ENCODE measurements around the gene TASP1.

Gene TASP1

DNA sequence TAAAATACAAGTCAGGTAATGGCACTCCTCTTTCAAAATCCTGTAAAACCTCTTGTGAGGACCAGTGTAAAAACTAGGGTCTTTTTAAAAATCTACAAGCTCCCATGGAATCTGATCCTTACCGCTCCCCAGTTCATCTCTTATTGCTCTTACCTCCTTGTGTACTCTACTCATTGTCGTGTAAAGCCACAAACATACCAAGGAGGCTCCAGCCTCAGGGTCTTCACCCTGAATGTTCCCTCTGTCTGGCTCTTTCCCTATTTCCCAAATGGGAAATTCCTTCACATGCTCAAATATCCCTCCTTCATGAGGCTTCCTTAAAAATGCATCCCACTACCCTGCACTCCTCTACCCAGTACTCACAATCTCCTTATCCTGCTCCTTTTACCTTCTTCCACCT, 67.1 kb downstream of the TASP1 start:
- DNase-seq (ENCODE audit: low read depth in 2 of 2): no peak

DNA sequence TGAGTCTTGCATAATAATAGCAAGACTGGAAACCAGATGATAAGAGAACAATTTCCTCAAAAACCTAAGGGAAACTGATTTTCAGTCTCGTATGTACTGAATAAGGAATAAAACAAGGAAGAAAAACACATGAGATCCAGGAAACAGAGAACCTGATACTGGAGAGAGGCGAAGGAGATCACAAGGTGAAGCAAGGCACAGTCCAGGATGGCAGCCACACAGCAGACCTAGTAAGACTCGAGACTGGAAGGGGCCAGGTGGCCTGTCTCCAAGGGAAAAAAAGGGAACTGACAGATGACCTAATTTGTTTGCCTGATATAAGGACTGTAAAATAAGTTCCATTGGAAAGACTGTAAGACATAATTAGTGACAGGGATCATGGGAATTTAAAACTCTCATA, 71.1 kb downstream of the TASP1 start:
- DNase-seq (ENCODE audit: low read depth in 2 of 2): no peak

DNA sequence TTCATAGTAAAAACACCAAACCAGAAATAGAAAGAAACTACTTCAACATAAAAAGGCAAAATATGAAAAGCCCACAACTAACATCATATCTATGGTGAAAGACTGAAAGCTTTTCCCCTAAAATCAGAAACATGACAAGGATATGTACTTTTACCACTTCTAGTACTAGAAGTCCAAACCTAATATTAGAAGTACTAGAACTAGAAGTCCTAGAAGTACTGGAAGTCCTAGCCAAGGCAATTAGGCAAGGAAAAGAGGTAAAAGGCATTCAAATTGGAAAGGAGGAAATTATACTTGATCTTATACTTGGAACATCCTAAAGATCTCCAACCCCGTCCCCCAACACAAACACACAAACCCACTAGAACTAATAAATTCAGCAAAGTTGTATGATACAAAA, 74.9 kb downstream of the TASP1 start:
- no peak for DNase-seq (ENCODE audit: low read depth in 2 of 2)

DNA sequence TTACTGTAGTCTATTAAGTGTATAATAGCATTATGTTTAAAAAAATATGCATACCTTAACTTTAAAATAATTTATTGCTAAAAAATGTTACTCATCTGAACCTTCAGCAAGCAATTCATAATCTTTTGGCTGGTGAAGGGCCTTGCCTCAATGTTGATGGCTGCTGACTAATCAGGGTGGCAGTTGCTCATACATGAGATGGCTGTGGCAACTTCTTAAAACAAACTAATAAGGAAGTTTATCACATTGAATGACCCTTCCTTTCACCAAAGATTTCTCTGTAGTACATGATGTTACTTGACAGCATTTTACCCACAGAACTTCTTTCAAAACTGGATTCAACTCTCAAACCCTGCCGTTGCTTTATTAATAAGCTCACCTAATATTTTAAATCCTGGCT, 84.0 kb downstream of the TASP1 start:
- DNase-seq (ENCODE audit: low read depth in 2 of 2): no peak

DNA sequence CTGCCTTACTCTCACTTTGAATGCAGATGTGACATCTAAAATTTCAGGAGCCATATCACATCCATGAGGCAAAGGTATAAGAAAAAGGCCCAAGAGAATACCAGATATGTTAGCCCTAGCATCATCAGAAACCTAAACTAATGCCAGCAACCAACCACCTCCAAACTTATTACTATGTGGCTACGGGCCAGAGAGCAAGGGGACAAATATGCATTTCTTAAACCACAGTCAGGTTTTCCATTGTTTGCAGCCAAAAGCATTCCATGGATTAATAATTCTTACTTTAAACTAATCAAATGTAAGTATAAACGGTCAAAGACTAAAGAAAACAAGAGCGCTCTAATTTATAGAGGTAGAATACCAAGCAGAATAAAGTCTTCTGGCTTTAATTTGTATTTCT, 84.7 kb downstream of the TASP1 start:
- no peak for DNase-seq (ENCODE audit: low read depth in 2 of 2)

DNA sequence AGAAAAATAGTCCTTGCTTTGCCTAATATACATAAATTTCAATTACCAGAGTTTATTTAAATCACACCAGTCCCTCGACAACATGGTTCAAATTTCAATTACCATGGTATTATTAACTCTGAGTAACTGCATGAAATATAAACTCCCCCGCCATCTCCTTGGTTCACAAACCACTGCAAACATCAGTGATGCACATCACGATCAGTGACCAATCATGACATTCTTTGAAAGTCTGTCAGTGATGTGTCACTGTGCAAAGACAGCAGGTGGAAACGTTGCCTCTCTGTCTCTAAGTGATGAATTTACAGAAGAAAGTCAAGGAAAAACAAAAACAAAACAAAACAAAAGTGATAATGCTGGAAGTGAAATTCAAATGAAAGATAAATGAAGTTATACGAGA, 86.7 kb downstream of the TASP1 start:
- no peak for DNase-seq (ENCODE audit: low read depth in 2 of 2)

DNA sequence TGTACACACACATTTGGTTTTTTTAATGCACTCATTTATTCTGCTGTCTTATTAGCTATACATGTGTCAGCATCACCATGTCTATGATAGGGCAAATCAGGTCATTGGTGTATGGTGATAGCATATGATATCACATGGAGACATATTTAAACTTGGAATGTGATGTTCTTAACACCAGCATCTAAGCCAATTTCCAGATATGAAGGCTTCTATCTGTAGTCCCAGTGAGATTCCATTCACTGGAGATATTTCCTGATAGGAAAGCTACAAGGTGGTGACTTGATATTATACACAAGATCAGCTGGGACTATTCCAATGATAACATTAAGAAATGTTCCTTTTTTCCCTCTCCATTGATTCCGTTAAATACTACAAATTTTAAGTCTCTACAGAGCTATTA, 89.3 kb downstream of the TASP1 start:
- no peak for DNase-seq (ENCODE audit: low read depth in 2 of 2)

DNA sequence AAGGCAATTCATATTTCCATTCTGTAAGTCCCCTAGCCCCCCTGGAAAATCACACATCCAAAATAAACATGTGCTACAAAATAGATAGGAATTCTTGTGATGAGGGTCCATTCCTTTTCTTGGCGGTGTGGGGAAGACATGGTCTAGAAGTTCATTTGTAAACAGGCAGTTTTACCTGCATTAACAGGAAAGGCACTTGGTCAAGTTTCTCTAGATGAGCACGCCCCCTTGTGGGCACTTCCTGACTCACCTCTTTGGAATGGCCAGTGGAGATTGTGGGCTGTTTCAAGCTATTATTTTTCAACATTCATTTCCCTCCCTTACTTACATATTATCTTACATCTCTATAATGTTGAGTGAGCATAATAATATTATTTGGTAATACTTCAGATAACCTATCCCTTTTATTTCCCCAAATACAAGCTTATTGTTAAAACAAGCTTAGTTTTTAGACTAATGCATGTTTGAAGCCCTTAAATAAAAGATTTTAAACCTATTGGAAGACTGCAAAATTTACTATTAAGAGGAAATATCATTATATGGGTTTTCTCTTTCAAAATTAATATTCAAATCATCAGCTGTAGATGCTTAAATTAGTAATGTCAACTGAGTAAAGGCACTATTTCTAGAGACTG, 92.1 kb downstream of the TASP1 start:
- peak; percentile 62 to 69 for DNase-seq (ENCODE audit: low read depth in 2 of 2)

DNA sequence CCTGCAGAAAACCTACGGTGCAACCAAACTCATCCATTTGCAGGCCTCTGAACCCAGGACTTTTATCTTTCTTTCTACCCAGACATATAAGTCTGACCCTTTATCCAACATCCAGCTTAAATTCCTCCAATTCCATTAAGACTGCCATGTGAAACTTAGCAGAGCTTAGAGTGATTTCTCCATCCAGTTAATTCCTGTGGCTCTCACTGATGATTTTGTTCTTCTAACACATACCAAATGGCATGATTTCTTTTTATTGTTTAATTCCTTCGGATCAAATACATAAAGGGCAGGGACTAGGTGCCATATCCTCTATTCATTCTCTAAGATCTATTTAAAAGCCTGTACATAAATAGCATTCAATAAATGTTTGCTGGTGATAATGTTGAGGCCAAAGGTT, 92.9 kb downstream of the TASP1 start:
- DNase-seq (ENCODE audit: low read depth in 2 of 2): no peak

DNA sequence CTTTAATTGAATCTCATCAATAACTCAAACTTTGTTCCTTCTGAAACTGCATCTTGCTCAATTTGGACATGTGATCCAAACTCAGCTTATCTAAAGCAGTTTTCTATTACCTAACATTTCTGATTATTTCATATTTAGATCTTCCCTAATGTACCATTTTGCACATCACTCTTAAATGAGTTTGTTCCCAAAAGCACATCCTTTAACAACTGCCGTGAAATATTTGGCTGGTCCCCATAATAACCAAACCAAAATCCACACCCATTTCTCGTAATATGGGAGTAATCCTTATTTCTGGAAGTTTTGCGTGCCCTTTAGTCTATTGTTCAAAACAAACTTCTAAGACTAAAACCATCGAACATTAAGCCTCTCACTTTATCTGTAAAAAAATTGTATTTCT, 94.9 kb downstream of the TASP1 start:
- DNase-seq (ENCODE audit: low read depth in 2 of 2): no peak

DNA sequence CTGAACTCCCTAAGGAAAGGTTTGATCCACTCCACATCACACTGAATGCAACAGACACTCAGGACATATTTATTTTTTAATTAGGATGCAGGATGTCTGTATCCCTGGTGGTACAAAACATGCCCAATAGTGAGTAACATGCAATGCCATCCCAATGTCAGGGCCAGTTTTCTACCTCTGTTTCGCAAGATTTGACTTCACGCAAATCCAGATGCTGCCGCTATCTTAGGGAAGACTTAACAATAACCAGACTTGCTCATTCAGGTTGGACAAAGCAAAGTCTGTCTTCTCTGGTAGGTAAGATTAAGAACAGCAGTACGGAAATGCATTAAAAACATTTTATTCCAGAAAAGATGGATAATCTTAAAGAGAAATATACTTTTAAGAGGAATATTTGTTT, 103.1 kb downstream of the TASP1 start:
- DNase-seq (ENCODE audit: low read depth in 2 of 2): no peak

DNA sequence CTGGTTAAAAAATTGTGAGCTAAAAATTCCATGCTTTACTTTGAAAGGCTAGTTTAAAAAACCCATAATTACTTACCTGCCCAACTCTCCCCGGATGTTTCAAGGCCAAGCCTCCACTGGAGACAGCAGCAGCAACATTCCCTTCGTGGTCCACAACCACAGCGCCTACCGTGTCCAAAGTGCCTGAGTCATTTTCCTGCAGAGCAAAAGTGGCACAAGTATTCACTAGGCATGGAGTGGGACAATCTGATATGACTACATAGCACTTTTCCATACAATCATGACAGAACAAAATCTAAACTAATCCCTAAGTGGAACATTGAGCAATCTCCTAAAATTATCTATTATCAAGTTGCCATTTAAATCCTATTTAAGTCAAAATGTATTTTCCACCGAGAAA, 104.8 kb downstream of the TASP1 start:
- no peak for DNase-seq (ENCODE audit: low read depth in 2 of 2)

DNA sequence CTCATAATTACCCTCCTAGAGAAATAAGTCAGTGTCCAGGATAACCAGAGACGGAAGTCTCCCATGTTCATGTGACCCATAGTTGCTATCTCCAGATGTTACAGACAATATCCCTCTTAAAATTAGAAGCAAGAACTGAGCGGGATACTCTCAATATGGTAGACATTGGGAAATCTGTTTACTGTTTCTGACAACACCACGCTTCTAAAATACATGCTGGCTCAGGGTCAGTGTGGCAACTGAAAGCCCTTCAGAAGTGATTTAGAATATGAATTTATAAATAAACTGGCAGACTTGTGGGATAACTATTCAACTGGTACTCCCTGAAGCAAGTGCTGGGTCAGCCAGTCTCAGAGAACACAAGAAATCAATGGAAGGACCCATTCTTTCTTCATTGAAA, 108.6 kb downstream of the TASP1 start:
- no peak for DNase-seq (ENCODE audit: low read depth in 2 of 2)

DNA sequence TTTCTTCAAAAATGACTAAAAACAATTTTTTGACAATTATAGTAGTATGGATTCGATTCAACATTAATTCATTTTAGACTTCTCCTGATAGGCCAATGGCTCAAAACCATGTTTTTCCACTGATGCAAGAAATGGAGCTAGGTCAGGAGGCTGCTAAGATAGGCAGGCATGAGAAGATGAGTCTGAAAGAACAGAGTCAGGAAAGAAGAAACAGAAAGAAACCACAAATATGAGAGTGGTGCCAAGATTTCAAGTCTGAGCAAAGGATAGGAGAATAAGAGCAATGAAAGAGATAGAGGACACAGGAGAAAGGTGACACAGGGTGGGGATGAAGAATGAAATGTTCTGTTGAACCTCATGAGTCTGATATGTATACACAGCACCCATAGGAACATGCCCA, 112.2 kb downstream of the TASP1 start:
- no peak for DNase-seq (ENCODE audit: low read depth in 2 of 2)

DNA sequence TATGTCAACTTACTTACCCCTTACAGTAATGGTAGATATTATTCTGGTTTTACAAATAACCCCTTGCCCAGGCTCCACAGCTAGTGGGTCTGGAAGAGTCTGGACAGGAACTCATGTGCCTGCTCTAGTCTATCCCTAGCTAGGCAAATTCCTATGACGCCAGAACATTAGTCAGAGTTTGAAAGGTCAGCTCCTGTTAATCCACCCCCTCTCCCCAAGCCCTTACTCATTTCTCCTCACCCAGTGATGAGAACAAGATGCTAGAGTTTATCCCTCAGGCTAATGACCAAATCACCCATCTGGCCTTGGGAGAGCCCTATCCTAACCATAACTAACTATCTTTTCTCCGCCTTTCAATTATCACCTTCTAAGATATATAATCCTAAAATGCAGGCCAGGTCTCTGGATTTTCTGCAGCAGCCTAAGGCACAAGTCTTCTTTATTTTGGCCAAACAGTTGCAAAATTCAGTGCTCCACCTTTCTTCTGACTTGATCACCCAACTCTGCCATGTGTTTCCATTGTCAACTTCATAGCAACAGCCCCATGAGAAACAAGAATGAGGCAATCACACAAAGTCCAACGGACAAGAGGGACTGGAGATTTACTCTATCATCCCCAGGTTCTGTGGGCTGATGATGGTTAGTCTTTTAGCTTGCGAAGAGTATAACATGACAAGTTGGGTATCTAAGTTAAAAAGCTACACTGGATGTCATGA, 113.3 kb downstream of the TASP1 start:
- DNase-seq (ENCODE audit: low read depth in 2 of 2): no peak

DNA sequence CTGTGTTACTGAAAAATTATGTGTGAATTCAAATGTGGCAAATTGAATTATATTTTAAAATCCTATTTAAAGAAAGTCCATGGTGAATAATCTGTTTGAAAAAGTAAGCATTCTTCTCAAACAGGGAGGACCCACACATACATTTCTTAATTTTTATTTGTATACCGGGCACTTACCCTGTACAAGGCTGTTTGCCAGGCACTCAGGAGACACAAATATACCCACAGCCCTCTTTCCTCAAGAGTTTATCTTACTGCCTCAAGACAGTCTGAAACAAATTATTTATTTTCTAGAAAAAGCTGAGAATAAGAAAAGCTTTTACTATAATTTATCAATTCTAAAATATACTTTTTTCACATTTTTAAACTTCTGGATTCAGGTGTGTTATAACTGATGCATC, 114.4 kb downstream of the TASP1 start:
- DNase-seq (ENCODE audit: low read depth in 2 of 2): no peak

DNA sequence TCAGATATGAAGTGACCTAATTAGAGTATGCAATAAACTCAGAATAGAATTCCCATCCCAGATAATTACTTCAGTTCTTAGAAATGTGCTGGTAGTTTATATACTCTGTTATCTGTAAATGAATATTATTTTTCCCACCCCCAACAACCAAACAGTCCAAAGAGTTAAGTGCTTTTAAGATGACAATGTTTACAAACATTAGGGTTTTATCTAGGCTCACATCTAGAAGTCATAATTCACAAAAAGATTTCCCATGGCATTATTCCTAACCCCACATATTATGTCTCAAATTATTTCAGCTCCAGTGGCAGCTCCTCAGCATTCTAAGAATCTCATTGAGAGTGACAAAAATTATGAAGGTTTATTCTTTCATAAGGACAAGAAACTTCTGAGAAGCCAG, 120.9 kb downstream of the TASP1 start:
- no peak for DNase-seq (ENCODE audit: low read depth in 2 of 2)

DNA sequence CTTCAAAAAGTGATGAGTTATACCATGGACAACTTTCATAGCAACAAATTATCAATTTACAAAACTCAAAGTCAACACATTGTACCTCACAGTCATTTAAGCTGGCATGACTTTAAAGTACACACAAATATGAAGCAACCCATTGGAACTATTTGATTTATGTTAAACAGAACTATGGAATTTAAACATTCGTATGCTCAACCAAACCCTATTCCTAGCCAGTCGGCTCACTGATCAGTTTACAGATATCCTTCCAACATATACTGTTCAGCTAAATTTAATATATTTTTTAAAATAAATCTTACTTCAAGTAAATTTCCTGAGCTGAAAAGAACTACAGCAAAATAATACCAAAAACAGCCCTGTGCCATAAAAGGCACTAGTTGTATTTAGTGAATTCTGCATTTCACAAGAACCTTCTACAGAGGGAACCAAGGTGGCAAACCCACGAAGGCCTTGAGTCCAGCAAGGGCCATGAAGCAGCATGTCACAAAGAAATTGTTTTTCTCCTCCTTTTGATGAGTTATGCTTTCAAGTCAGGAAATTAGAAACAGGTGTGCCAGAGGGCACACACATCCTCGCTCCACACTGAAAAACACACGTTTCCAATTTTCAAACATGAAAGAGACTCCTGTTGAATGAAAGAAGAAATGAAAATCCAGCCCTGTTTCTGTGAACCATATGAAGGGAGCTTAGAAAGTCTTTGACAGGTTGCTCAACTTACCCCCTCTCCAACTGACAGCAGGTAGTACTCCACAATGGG, 122.8 kb downstream of the TASP1 start:
- DNase-seq (ENCODE audit: low read depth in 2 of 2): no peak

DNA sequence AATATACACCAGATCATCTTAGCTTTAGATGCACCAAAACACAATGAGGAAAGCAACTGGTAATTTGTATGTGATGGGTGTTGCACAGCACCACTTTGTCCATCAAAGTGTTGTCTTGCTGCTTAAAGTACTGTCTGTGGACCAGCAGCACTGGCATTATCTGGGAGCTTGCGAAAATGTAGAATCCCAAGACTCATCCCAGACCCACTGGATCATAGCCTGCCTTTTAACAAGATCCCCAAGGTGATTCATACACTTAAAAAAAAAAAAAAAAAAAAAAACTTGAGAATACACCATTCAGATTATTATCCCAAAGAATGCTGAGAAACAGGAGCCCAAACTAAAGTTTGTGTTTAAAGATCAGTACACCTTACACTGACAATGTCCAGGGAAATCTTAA, 123.4 kb downstream of the TASP1 start:
- no peak for DNase-seq (ENCODE audit: low read depth in 2 of 2)

DNA sequence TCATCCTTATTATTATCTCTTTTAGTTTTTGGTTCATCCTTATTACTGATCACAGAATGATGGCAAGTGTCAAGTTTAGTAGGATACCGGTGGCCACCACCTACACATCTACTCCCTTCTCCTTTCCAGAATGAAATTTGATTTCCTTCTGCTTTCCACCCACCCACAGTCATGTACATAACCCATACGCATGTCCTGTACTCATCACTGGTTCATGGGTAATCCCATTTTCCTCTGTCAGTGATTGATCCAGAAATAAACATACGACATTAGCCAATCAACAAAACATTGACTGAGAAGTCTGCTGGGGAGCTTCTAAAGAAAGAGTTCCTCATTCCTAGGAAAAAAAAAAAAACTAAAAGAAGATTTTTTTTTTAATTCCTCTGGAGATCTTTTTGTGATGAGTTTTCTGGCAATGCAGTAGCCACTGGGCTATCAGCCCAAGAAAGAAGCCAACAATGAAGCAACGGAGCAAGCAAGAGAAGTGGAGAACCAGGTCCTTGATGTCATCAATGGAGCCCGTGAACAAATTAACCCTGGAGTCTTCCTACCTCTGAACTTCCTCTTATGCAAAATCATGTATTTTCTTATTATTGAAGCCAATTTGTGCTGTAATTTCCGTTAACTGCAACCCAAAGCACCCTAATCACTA, 127.8 kb downstream of the TASP1 start:
- DNase-seq (ENCODE audit: low read depth in 2 of 2): no peak

DNA sequence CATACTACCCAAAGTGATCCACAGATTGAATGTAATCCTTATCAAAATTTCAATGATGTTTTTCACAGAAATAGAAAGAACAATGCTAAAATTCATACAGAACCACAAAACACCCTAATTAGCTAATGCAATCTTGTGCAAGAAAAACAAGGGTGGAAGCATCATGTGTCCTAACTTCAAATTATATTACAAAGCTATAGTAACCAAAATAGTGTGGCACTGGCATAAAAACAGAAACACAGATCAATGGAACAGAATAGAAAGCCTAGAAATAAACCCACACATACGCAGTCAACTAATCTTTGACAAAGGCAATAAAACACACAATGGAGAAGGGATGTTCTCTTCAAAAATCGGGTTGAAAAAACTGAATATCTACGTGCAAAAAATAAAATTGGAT, 131.1 kb downstream of the TASP1 start:
- DNase-seq (ENCODE audit: low read depth in 2 of 2): no peak

DNA sequence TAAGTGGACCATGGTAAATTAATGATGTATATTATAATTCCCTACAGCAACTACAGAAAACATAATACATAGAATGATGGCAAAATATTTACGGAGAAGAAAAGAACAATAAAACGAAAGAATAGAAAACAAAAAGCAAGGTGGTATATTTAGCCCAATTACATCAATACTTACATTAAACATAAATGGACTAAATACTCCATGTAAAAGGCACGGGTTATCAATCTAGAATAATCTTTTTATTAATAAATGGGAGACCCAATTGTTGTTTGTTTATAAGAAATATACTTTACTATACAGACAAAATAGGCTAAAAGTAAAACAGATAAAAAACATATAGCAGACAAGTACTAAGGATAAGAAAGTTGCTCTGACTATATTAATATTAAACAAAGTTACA, 137.2 kb downstream of the TASP1 start:
- DNase-seq (ENCODE audit: low read depth in 2 of 2): no peak

DNA sequence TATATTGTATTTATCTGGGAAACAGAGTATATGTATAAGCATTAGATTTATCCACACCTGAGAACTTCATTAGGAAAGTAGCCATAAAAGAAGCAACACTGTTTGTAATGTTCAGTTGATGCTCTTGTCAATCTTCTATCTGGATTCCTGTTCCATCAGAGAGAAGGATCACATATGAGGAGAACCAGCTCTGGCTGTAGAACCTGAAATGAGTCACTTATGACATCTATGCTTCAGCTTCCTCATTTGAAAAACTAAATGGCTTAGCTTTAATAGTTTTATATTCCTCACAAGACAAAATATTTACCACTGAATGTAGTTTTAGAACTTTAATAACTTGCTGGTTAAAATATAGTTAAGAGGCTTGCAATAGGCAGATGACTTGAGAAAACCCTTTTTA, 144.7 kb downstream of the TASP1 start:
- no peak for DNase-seq (ENCODE audit: low read depth in 2 of 2)
